ENCODE measurements around the gene AK4. TPM values are rescaled to one million over a fixed set of nuclear protein-coding genes. Genes with fewer than 3 reads are reported as not detected.

AK4 gene

GRCh38 chr1:65278376-65279069, 130.5 kb downstream of the AK4 start:
- Histone ChIP-seq H2BK5ac (ENCODE audit: low read length) (no peak overlapping the region), H2AFZ (ENCODE audit: low read length) (no peak overlapping the region), H2BK15ac (ENCODE audit: low read length) (no peak overlapping the region), H2BK12ac (ENCODE audit: low read length) (no peak overlapping the region), H3K27me3 (ENCODE audit: control insufficient read depth in 3 of 3, insufficient read depth in 3 of 3, low read depth in 1 of 3, low read length in 3 of 3) (peaks cover 0 to 20% (median 0%) of the 10 kb centered on the region in 3 experiments), H3K4me2 (ENCODE audit: insufficient read depth, low read length, poor library complexity, severe bottlenecking) (peak overlapping the region; percentile 38), H3K9me3 (replicated peaks in 1 of 2; ENCODE audit: control insufficient read depth in 2 of 2, insufficient read depth in 1 of 2, low read depth in 1 of 2, low read length in 2 of 2) (no peaks in the 10 kb centered on the region), H3K9ac (ENCODE audit: low read depth, low read length, poor library complexity) (no peak overlapping the region), H3K4me3 (ENCODE audit: low read length in 2 of 2) (no peak overlapping the region), H4K91ac (ENCODE audit: low read depth, low read length, poor library complexity) (no peak overlapping the region), H2AK5ac (ENCODE audit: low read depth, low read length) (no peak overlapping the region), H3K36me3 (replicated peaks in 1 of 2; ENCODE audit: control insufficient read depth in 2 of 2, insufficient read depth in 2 of 2, low read length in 2 of 2) (no peaks in the 10 kb centered on the region), H3K18ac (ENCODE audit: low read length) (no peak overlapping the region), H3K4me1 (ENCODE audit: control insufficient read depth in 2 of 2, insufficient read depth in 1 of 2, low read depth in 1 of 2, low read length in 2 of 2) (peaks cover 0 to 25% of the 10 kb centered on the region in 2 donors), H3K79me1 (ENCODE audit: low read depth, low read length) (no peaks in the 10 kb centered on the region), H2BK120ac (ENCODE audit: low read depth, low read length) (no peak overlapping the region), H3K23ac (ENCODE audit: low read depth, low read length, poor library complexity) (no peak overlapping the region), H3K4ac (ENCODE audit: low read length) (no peak overlapping the region), H4K8ac (ENCODE audit: low read depth, low read length) (no peak overlapping the region), H3K14ac (ENCODE audit: low read length) (no peak overlapping the region), H3K27ac (replicated peaks; ENCODE audit: low read length) (peak overlapping the region; percentile 46)
- WGBS, 2 donors (ENCODE audit: extremely low coverage in 2 of 2, insufficient read length in 2 of 2, insufficient replicate concordance in 1 of 2): no CpG with 5 or more reads among the region's 5 CpGs
- DNase-seq (ENCODE audit: low spot score): no peak

GRCh38 chr1:65279070-65279779, 131.2 kb downstream of the AK4 start:
- no peak overlapping the region for H4K8ac ChIP-seq (ENCODE audit: low read depth, low read length)
- no peak overlapping the region for H2BK15ac ChIP-seq (ENCODE audit: low read length)
- H3K18ac ChIP-seq (ENCODE audit: low read length): no peak overlapping the region
- H3K14ac ChIP-seq (ENCODE audit: low read length): no peak overlapping the region
- peaks cover 0 to 20% (median 0%) of the 10 kb centered on the region in 3 experiments for H3K27me3 ChIP-seq (ENCODE audit: control insufficient read depth in 3 of 3, insufficient read depth in 3 of 3, low read depth in 1 of 3, low read length in 3 of 3)
- no peak overlapping the region for H3K9ac ChIP-seq (ENCODE audit: low read depth, low read length, poor library complexity)
- H3K4me2 ChIP-seq (ENCODE audit: insufficient read depth, low read length, poor library complexity, severe bottlenecking): peak overlapping the region; percentile 38
- H3K4ac ChIP-seq (ENCODE audit: low read length): no peak overlapping the region
- H3K4me3 ChIP-seq (ENCODE audit: low read length in 2 of 2): no peak overlapping the region
- no peaks in the 10 kb centered on the region for H3K36me3 ChIP-seq (replicated peaks in 1 of 2; ENCODE audit: control insufficient read depth in 2 of 2, insufficient read depth in 2 of 2, low read length in 2 of 2)
- H3K27ac ChIP-seq (replicated peaks; ENCODE audit: low read length): peak overlapping the region; percentile 46
- no peaks in the 10 kb centered on the region for H3K9me3 ChIP-seq (replicated peaks in 1 of 2; ENCODE audit: control insufficient read depth in 2 of 2, insufficient read depth in 1 of 2, low read depth in 1 of 2, low read length in 2 of 2)
- H2AFZ ChIP-seq (ENCODE audit: low read length): no peak overlapping the region
- H3K79me1 ChIP-seq (ENCODE audit: low read depth, low read length): no peaks in the 10 kb centered on the region
- H2BK12ac ChIP-seq (ENCODE audit: low read length): no peak overlapping the region
- no peak overlapping the region for H2BK120ac ChIP-seq (ENCODE audit: low read depth, low read length)
- H3K4me1 ChIP-seq (ENCODE audit: control insufficient read depth in 2 of 2, insufficient read depth in 1 of 2, low read depth in 1 of 2, low read length in 2 of 2): peaks cover 0 to 25% of the 10 kb centered on the region in 2 donors
- no peak overlapping the region for H4K91ac ChIP-seq (ENCODE audit: low read depth, low read length, poor library complexity)
- WGBS, 2 donors (ENCODE audit: extremely low coverage in 2 of 2, insufficient read length in 2 of 2, insufficient replicate concordance in 1 of 2): no CpG with 5 or more reads among the region's 5 CpGs
- no peak overlapping the region for H2BK5ac ChIP-seq (ENCODE audit: low read length)
- no peak overlapping the region for H2AK5ac ChIP-seq (ENCODE audit: low read depth, low read length)
- no peak overlapping the region for H3K23ac ChIP-seq (ENCODE audit: low read depth, low read length, poor library complexity)
- DNase-seq (ENCODE audit: low spot score): no peak

Small RNAs within 50 kb of the gene (small RNA-seq; reads per million reads assigned to genes)
- gene RPS29P7 (ENCODE audit: insufficient read depth): not detected
